Upper lobe of left lung (tissue), 6 donors: ENCODE data around the gene ARHGAP24. TPM values are rescaled to one million over a fixed set of nuclear protein-coding genes. Genes with fewer than 3 reads are reported as not detected.
A peak's percentile ranks its signal among the peaks of the same experiment; 100 is the strongest.

Experiments
- ATAC-seq, 2 donors: fragments of 200-7000 bp; cut with Tn5 transposase; one replicate each; pipeline ENCODE4 v1.9.1; 2022; ENCODE audit warnings: mild to moderate bottlenecking in 2 of 2, moderate library complexity in 2 of 2; ENCODE audit not compliant: low FRiP score in 2 of 2
- DNase-seq, 2 donors: peaks; one replicate each; pipeline ENCODE4 v3.0.0-alpha.2; 2019 to 2020
- H3K27ac ChIP-seq, 4 donors: fragments of 200-600 bp; sonication (generic); one replicate each; pipeline ENCODE4 v1.5.1; 2016 to 2019
- H3K27me3 ChIP-seq, 4 donors: fragments of 200-600 bp; sonication (generic); one replicate each; pipeline ENCODE4 v1.5.1; 2017 to 2019
- H3K36me3 ChIP-seq, 4 donors: fragments of 200-600 bp; sonication (generic); one replicate each; pipeline ENCODE4 v1.5.1; 2016 to 2019
- H3K4me1 ChIP-seq, 4 donors: fragments of 200-600 bp; sonication (generic); one replicate each; pipeline ENCODE4 v1.5.1; 2018 to 2019
- H3K4me3 ChIP-seq, 4 donors: fragments of 200-600 bp; sonication (generic); one replicate each; pipeline ENCODE4 v1.5.1; 2017 to 2019; ENCODE audit warnings: mild to moderate bottlenecking in 2 of 4, moderate library complexity in 1 of 4
- H3K9me3 ChIP-seq, 4 donors: fragments of 200-600 bp; sonication (generic); one replicate each; pipeline ENCODE4 v1.5.1; 2018 to 2019
- CTCF ChIP-seq, 6 experiments: fragments of 450-650 bp in 4 of 6; fragments of 200-600 bp in 2 of 6; sonication (generic) in 2 of 6; IDR thresholded peaks; one replicate each; pipeline ENCODE4 v1.5.1; 2016 to 2019; ENCODE audit warnings: antibody characterized with exemption in 6 of 6
- EP300 ChIP-seq, 4 donors: sonication (generic); formaldehyde crosslinking; IDR thresholded peaks; one replicate each; pipeline ENCODE4 v1.5.1; 2017; ENCODE audit warnings: antibody characterized with exemption in 4 of 4, control low read depth in 2 of 4
- POLR2A ChIP-seq, 4 donors: fragments of 450-650 bp; IDR thresholded peaks; one replicate each; pipeline ENCODE4 v1.5.1; 2016 to 2017; ENCODE audit warnings: antibody characterized with exemption in 4 of 4, mild to moderate bottlenecking in 2 of 4
- POLR2AphosphoS5 ChIP-seq, 2 donors: sonication (generic); formaldehyde crosslinking; IDR thresholded peaks; one replicate each; pipeline ENCODE4 v1.5.1; 2017; ENCODE audit warnings: antibody characterized with exemption in 2 of 2
- WGBS, 2 donors: methylation state at CpG; one replicate each; pipeline ENCODE4 v1.1.5; 2017 to 2018; 5-methylcytosine and 5-hydroxymethylcytosine counted together
- total RNA-seq, 6 donors: library from RNA; depleted of rRNA in 4 of 6; stranded (reverse); fragments of >200 nt in 4 of 6; gene quantifications; one replicate each; pipeline versions ENCODE4 v1.1.0 to v1.2.1, GENCODE V29; 2016 to 2021
- donor health status: DM: no; HTN: no; CAD: no; lungs with moderate emphysema.
- donor health status: DM: no; HTN: yes; CAD: no; lungs with severe emphysema.

ARHGAP24 gene
- total RNA-seq, 6 donors from 2014 or later = 26.4 to 92.2 (median 52.4) TPM

GRCh38 chr4:85792376-85793232 lies 317.7 kb downstream of the ARHGAP24 start:
- TF ChIP-seq POLR2A (IDR thresholded peaks at IDR 0.05) = no peak
- TF ChIP-seq EP300 (IDR thresholded peaks at IDR 0.05) = no peak
- no peak for TF ChIP-seq CTCF (IDR thresholded peaks at IDR 0.05)
- TF ChIP-seq POLR2AphosphoS5 (IDR thresholded peaks at IDR 0.05) = no peak
- H3K27ac ChIP-seq = no peak overlapping the region

GRCh38 chr4:85793233-85793585 lies 318.3 kb downstream of the ARHGAP24 start:
- Histone ChIP-seq H3K4me3 (no peak overlapping the region), H3K4me1 (peaks cover 0 to 11% (median 7%) of the 10 kb centered on the region in 4 donors), H3K36me3 (no peaks in the 10 kb centered on the region), H3K9me3 (no peaks in the 10 kb centered on the region), H3K27me3 (no peaks in the 10 kb centered on the region), H3K27ac (no peak overlapping the region)
- ATAC-seq (no peak), DNase-seq (no peak)
- TF ChIP-seq POLR2A (IDR thresholded peaks at IDR 0.05) (no peak), CTCF (IDR thresholded peaks at IDR 0.05) (no peak), EP300 (IDR thresholded peaks at IDR 0.05) (no peak), POLR2AphosphoS5 (IDR thresholded peaks at IDR 0.05) (no peak)
- WGBS, 2 donors = 60 to 63% methylated on average over 3 of the region's 3 CpGs

More at GRCh38 chr4:85792376-85793232, 317.7 kb downstream of the ARHGAP24 start:
- Histone ChIP-seq H3K27me3 (no peaks in the 10 kb centered on the region), H3K9me3 (no peaks in the 10 kb centered on the region), H3K4me1 (peaks cover 0 to 11% (median 7%) of the 10 kb centered on the region in 4 donors), H3K4me3 (no peak overlapping the region), H3K36me3 (no peaks in the 10 kb centered on the region)
- no peak for DNase-seq
- no peak for ATAC-seq

GRCh38 chr4:85798012-85798770 lies 323.2 kb downstream of the ARHGAP24 start:
- H3K27ac ChIP-seq = no peak overlapping the region
- no peak for DNase-seq
- peaks cover 0 to 2% (median 2%) of the 10 kb centered on the region in 4 donors for H3K4me1 ChIP-seq
- H3K4me3 ChIP-seq = no peak overlapping the region
- H3K9me3 ChIP-seq = no peaks in the 10 kb centered on the region
- 55 to 57% methylated on average over 2 of the region's 2 CpGs for WGBS, 2 donors
- H3K36me3 ChIP-seq = no peaks in the 10 kb centered on the region
- no peaks in the 10 kb centered on the region for H3K27me3 ChIP-seq
- peak in 1 of 2 donors; percentile 50 for ATAC-seq
- TF ChIP-seq POLR2AphosphoS5 (IDR thresholded peaks at IDR 0.05) (no peak), EP300 (IDR thresholded peaks at IDR 0.05) (no peak), CTCF (IDR thresholded peaks at IDR 0.05) (no peak), POLR2A (IDR thresholded peaks at IDR 0.05) (no peak)

GRCh38 chr4:85803856-85804255 lies 328.9 kb downstream of the ARHGAP24 start:
- Histone ChIP-seq H3K4me1 (no peaks in the 10 kb centered on the region), H3K27me3 (no peaks in the 10 kb centered on the region), H3K4me3 (no peak overlapping the region), H3K36me3 (no peaks in the 10 kb centered on the region), H3K27ac (no peak overlapping the region), H3K9me3 (no peaks in the 10 kb centered on the region)
- 84 to 85% methylated on average over 4 of the region's 4 CpGs for WGBS, 2 donors
- no peak for ATAC-seq
- TF ChIP-seq CTCF (IDR thresholded peaks at IDR 0.05) (no peak), POLR2A (IDR thresholded peaks at IDR 0.05) (no peak), POLR2AphosphoS5 (IDR thresholded peaks at IDR 0.05) (no peak), EP300 (IDR thresholded peaks at IDR 0.05) (no peak)
- no peak for DNase-seq
